Ectodermal cell (in vitro differentiated cells): Measurements from ENCODE around the gene ALDOB.

Experiments used
- H3K27ac ChIP-seq: 2 replicates; pipeline ENCODE4 v1.7.0; 2013; ENCODE audit warnings: mild to moderate bottlenecking, low read depth, low read length; ENCODE audit not compliant: insufficient read depth, poor library complexity, severe bottlenecking
- H3K27me3 ChIP-seq: 2 replicates; pipeline ENCODE4 v1.7.0; 2013; ENCODE audit warnings: mild to moderate bottlenecking, low read length; ENCODE audit not compliant: insufficient read depth, control insufficient read depth, poor library complexity, severe bottlenecking
- H3K36me3 ChIP-seq: one replicate; pipeline ENCODE4 v1.7.0; 2013; ENCODE audit warnings: low read length; ENCODE audit not compliant: control insufficient read depth, insufficient read depth
- H3K4me1 ChIP-seq: one replicate; pipeline ENCODE4 v1.7.0; 2013; ENCODE audit warnings: low read length; ENCODE audit not compliant: control insufficient read depth, insufficient read depth
- H3K4me3 ChIP-seq: 2 replicates; pipeline ENCODE4 v1.7.0; 2013; ENCODE audit warnings: low read depth, low read length, control low read depth; ENCODE audit not compliant: insufficient read depth
- H3K9me3 ChIP-seq: 2 replicates; pipeline ENCODE4 v1.7.0; 2013; ENCODE audit warnings: mild to moderate bottlenecking, low read length, moderate library complexity; ENCODE audit not compliant: control insufficient read depth
- WGBS, 2 experiments: methylation state at CpG; one replicate each; pipeline ENCODE4 v1.1.7; 2013; ENCODE audit warnings: missing lambda C conversion rate in 2 of 2; 5-methylcytosine and 5-hydroxymethylcytosine counted together

ALDOB gene

DNA sequence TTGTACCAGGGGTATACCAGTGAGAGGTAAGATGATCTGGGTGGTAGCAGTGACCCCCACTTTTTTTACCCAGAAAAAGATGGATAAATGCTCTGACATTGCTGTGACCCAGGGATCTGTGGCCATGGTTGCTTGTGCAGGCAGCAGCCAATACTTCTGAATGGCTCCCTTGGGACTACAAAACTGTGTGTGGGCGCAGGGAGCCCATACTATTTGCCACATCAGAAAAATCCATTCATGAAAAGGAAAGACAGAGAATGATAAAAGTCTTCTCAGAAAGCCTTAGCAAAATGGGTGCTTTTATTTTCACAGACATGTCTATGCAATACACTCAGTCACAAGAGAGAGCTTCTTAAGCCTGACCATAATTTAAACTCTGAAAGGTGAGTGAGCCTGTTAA lies 37.3 kb upstream of the ALDOB start:
- H3K27me3 ChIP-seq, result no peaks in the 10 kb centered on the region
- no peaks in the 10 kb centered on the region for H3K4me1 ChIP-seq
- H3K36me3 ChIP-seq, result peaks cover 8% of the 10 kb centered on the region
- H3K27ac ChIP-seq, result no peak overlapping the region
- no peak overlapping the region for H3K4me3 ChIP-seq
- no peaks in the 10 kb centered on the region for H3K9me3 ChIP-seq
- WGBS, 2 experiments, result 90 to 100% methylated on average over 1 of the region's 1 CpG

DNA sequence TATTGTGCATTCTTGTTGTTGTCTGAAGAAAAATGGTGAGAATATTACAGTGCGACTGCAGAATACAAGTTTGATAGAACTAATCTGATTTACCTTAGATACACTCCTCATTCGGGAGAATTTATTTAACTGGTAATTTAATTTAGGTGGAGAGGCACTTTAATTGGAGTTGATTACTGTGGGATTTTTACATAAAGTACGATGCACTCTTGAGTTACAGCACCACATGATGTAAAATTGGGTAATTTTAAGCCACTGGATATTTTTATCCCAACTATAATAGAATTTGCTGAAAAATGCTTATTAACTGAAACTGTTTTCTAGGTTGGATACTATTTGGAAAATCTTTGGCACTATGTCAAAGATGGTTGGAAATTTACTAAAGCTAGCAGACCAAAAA lies 35.4 kb upstream of the ALDOB start:
- no peaks in the 10 kb centered on the region for H3K4me1 ChIP-seq
- H3K27ac ChIP-seq, result no peak overlapping the region
- WGBS, 2 experiments, result 87 to 100% methylated on average over 3 of the region's 3 CpGs
- H3K36me3 ChIP-seq, result no peaks in the 10 kb centered on the region
- no peaks in the 10 kb centered on the region for H3K27me3 ChIP-seq
- no peak overlapping the region for H3K4me3 ChIP-seq
- H3K9me3 ChIP-seq, result no peaks in the 10 kb centered on the region

- Histone ChIP-seq H3K4me3 (no peak overlapping the region), H3K9me3 (no peaks in the 10 kb centered on the region), H3K27me3 (no peaks in the 10 kb centered on the region), H3K36me3 (no peaks in the 10 kb centered on the region), H3K27ac (no peak overlapping the region), H3K4me1 (no peaks in the 10 kb centered on the region)
- 82 to 97% methylated on average over 3 of the region's 3 CpGs for WGBS, 2 experiments
Measured at GRCh38 chr9:101470021-101470420, 34.4 kb upstream of the ALDOB start.

DNA sequence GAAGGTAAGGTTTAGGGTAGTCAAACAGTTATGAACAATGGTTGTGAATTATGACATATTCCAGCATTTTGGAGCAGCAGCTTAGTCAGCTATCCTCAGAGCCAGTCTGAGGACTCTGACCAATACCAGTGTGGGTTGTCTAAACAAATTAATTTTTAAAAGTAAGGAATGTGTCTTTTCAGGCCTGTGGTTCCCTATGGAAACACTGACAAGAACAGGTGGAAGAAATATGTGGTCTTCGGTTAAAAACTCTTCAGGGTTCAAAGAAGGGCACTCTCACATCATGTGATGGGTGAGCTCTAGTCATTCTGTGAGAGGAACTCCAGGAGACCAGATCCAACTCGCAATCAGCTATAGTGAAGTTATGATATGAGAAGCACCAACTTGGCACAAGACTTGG lies 33.5 kb upstream of the ALDOB start:
- Histone ChIP-seq H3K27me3 (no peaks in the 10 kb centered on the region), H3K9me3 (no peaks in the 10 kb centered on the region)
- WGBS, 2 experiments, result 96 to 98% methylated on average over 2 of the region's 2 CpGs

GRCh38 chr9:101468116-101468515 lies 32.5 kb upstream of the ALDOB start:
- WGBS, 2 experiments, result 70 to 71% methylated on average over 1 of the region's 1 CpG
- no peak overlapping the region for H3K4me3 ChIP-seq
- no peak overlapping the region for H3K27ac ChIP-seq
- H3K36me3 ChIP-seq, result no peaks in the 10 kb centered on the region
- no peaks in the 10 kb centered on the region for H3K9me3 ChIP-seq
- H3K27me3 ChIP-seq, result no peaks in the 10 kb centered on the region
- H3K4me1 ChIP-seq, result no peaks in the 10 kb centered on the region

More for the DNA sequence above, 33.5 kb upstream of the ALDOB start:
- H3K4me1 ChIP-seq, result no peaks in the 10 kb centered on the region
- H3K4me3 ChIP-seq, result no peak overlapping the region
- H3K27ac ChIP-seq, result no peak overlapping the region
- H3K36me3 ChIP-seq, result no peaks in the 10 kb centered on the region

GRCh38 chr9:101467690-101468089 lies 32.1 kb upstream of the ALDOB start:
- Histone ChIP-seq H3K4me3 (no peak overlapping the region), H3K27ac (no peak overlapping the region)
- 97 to 98% methylated on average over 3 of the region's 3 CpGs for WGBS, 2 experiments

GRCh38 chr9:101466863-101467262 lies 31.3 kb upstream of the ALDOB start:
- no peak overlapping the region for H3K27ac ChIP-seq
- H3K36me3 ChIP-seq, result no peaks in the 10 kb centered on the region
- no peaks in the 10 kb centered on the region for H3K27me3 ChIP-seq
- 91 to 98% methylated on average over 2 of the region's 2 CpGs for WGBS, 2 experiments
- no peak overlapping the region for H3K4me3 ChIP-seq
- no peaks in the 10 kb centered on the region for H3K9me3 ChIP-seq
- H3K4me1 ChIP-seq, result no peaks in the 10 kb centered on the region

More at GRCh38 chr9:101467690-101468089, 32.1 kb upstream of the ALDOB start:
- Histone ChIP-seq H3K4me1 (no peaks in the 10 kb centered on the region), H3K27me3 (no peaks in the 10 kb centered on the region), H3K36me3 (no peaks in the 10 kb centered on the region), H3K9me3 (no peaks in the 10 kb centered on the region)

GRCh38 chr9:101465326-101465915 lies 29.8 kb upstream of the ALDOB start:
- no peak overlapping the region for H3K4me3 ChIP-seq
- no peaks in the 10 kb centered on the region for H3K36me3 ChIP-seq
- H3K4me1 ChIP-seq, result no peaks in the 10 kb centered on the region
- no peak overlapping the region for H3K27ac ChIP-seq
- WGBS, 2 experiments, result 51% methylated on average over 5 of the region's 6 CpGs
- H3K27me3 ChIP-seq, result no peaks in the 10 kb centered on the region
- H3K9me3 ChIP-seq, result no peaks in the 10 kb centered on the region

- Histone ChIP-seq H3K36me3 (no peaks in the 10 kb centered on the region), H3K4me1 (no peaks in the 10 kb centered on the region)
- 90 to 100% methylated on average over 2 of the region's 2 CpGs for WGBS, 2 experiments
Measured at GRCh38 chr9:101463397-101463796, 27.8 kb upstream of the ALDOB start.

GRCh38 chr9:101462558-101462957 lies 27.0 kb upstream of the ALDOB start:
- Histone ChIP-seq H3K4me1 (no peaks in the 10 kb centered on the region), H3K27me3 (no peaks in the 10 kb centered on the region), H3K9me3 (no peaks in the 10 kb centered on the region), H3K27ac (no peak overlapping the region), H3K36me3 (no peaks in the 10 kb centered on the region), H3K4me3 (no peak overlapping the region)
- WGBS, 2 experiments, result 18 to 20% methylated on average over 4 to 5 of the region's 5 CpGs

More at GRCh38 chr9:101463397-101463796, 27.8 kb upstream of the ALDOB start:
- Histone ChIP-seq H3K27ac (no peak overlapping the region), H3K9me3 (no peaks in the 10 kb centered on the region), H3K4me3 (no peak overlapping the region), H3K27me3 (no peaks in the 10 kb centered on the region)

GRCh38 chr9:101460965-101461364 lies 25.4 kb upstream of the ALDOB start:
- Histone ChIP-seq H3K4me1 (no peaks in the 10 kb centered on the region), H3K36me3 (no peaks in the 10 kb centered on the region), H3K27ac (no peak overlapping the region), H3K4me3 (no peak overlapping the region), H3K9me3 (no peaks in the 10 kb centered on the region), H3K27me3 (no peaks in the 10 kb centered on the region)
- 93 to 100% methylated on average over 4 of the region's 4 CpGs for WGBS, 2 experiments
